Measurements from ENCODE around the gene EFCAB12. TPM values are rescaled to one million over a fixed set of nuclear protein-coding genes. Genes with fewer than 3 reads are reported as not detected.

Gene EFCAB12
- total and polyA plus RNA-seq, 2 donors (not counting 3 experiments of a cell fraction or from before 2014, with no cell fraction given) = 0.15 to 0.49 TPM

DNA sequence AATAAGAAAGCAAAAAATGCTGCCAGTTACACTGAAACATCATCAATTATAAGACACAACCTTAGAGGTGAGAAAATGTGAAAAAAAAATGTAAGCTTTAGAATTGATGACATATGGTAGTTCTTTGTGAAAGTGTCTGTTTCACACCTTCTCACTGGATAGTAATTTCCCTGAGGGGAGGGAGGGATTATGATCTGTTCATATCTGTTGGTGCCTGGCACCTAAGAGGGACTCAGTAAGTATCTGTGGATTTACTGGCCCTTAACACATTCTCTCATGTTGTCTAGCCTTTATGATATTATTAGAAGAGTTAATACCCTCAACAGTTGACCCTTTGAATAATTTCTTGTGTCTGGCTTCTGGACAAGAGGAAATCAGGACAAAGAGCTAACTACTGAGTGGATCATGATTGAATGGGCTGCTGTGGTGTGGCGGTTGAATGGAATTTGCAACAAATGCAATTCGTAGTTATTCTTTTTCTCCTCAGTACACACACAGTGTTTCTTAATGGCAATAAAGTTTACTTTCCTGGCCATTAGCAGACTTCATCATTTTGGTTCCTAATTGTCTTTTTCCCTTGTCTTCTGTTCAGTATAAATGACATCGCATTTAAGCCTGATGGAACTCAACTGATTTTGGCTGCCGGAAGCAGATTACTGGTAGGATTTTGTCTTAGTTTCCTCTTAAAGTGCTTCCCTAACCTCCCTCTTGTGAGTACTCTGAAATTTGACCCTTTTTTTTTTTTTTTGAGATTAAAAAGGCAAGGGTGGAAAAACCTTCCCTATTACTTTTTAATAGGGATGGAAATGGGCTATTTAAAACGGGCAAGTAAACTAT lies 21.1 kb upstream of the EFCAB12 start:
- Histone ChIP-seq H3K9me3 (replicated peaks; ENCODE audit: control insufficient read depth, insufficient read depth, low read length) (no peaks in the 10 kb centered on the region), H3K4me1 (ENCODE audit: control insufficient read depth, extremely low read depth, insufficient read depth, low read length) (peaks cover 21% of the 10 kb centered on the region), H3K4me3 (replicated peaks in 1 of 3; ENCODE audit: insufficient read depth in 1 of 3, low read depth in 1 of 3, low read length in 3 of 3) (no peak overlapping the region), H3K9ac (replicated peaks; ENCODE audit: extremely low read depth, insufficient read depth, low read length) (no peak overlapping the region), H3K9me1 (replicated peaks; ENCODE audit: control insufficient read depth, extremely low read depth, insufficient read depth, low read length) (no peaks in the 10 kb centered on the region), H3K27me3 (ENCODE audit: control insufficient read depth in 2 of 2, insufficient read depth in 2 of 2, low read length in 2 of 2) (no peaks in the 10 kb centered on the region), H3K79me2 (ENCODE audit: control insufficient read depth, insufficient read depth, low read length) (peaks cover 2% of the 10 kb centered on the region), H2AFZ (ENCODE audit: low read depth, low read length) (peak overlapping the region; percentile 34), H4K20me1 (replicated peaks; ENCODE audit: control insufficient read depth, extremely low read depth, insufficient read depth, low read length) (no peaks in the 10 kb centered on the region), H3K27ac (ENCODE audit: insufficient read depth, low read depth, low read length) (peak overlapping the region; percentile 50), H3K36me3 (ENCODE audit: control insufficient read depth in 2 of 2, extremely low read depth in 1 of 2, insufficient read depth in 2 of 2, low read length in 2 of 2) (peaks cover 3 to 12% of the 10 kb centered on the region in 2 experiments), H3K4me2 (ENCODE audit: insufficient read depth, low read length) (peak overlapping the region; percentile 72)
- TF ChIP-seq, protein P1, sequence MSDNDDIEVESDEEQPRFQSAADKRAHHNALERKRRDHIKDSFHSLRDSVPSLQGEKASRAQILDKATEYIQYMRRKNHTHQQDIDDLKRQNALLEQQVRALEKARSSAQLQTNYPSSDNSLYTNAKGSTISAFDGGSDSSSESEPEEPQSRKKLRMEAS (IDR thresholded peaks at IDR 0.05; ENCODE audit: insufficient read depth, insufficient read length) = no peak
- TF ChIP-seq POLR2AphosphoS5 (IDR thresholded peaks at IDR 0.05; ENCODE audit: insufficient read depth, low read depth, low read length) = no peak
- TF ChIP-seq FOS (IDR thresholded peaks at IDR 0.05; ENCODE audit: borderline replicate concordance, insufficient read depth, low read length) = no peak
- TF ChIP-seq GATA2 (IDR thresholded peaks at IDR 0.05; ENCODE audit: insufficient read depth, insufficient read length, low read depth, low read length) = no peak
- TF ChIP-seq, protein P2, sequence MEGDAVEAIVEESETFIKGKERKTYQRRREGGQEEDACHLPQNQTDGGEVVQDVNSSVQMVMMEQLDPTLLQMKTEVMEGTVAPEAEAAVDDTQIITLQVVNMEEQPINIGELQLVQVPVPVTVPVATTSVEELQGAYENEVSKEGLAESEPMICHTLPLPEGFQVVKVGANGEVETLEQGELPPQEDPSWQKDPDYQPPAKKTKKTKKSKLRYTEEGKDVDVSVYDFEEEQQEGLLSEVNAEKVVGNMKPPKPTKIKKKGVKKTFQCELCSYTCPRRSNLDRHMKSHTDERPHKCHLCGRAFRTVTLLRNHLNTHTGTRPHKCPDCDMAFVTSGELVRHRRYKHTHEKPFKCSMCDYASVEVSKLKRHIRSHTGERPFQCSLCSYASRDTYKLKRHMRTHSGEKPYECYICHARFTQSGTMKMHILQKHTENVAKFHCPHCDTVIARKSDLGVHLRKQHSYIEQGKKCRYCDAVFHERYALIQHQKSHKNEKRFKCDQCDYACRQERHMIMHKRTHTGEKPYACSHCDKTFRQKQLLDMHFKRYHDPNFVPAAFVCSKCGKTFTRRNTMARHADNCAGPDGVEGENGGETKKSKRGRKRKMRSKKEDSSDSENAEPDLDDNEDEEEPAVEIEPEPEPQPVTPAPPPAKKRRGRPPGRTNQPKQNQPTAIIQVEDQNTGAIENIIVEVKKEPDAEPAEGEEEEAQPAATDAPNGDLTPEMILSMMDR (IDR thresholded peaks at IDR 0.05; ENCODE audit: extremely low read depth in 1 of 2, insufficient read depth in 1 of 2, low read depth in 1 of 2, low read length in 2 of 2) = no peak
- TF ChIP-seq MYC (IDR thresholded peaks at IDR 0.05; ENCODE audit: low read depth, low read length) = no peak
- no peak for TF ChIP-seq POLR2A (IDR thresholded peaks at IDR 0.05; ENCODE audit: low read depth, low read length)
- no peak for TF ChIP-seq EZH2 (IDR thresholded peaks at IDR 0.05; ENCODE audit: borderline replicate concordance, low read depth, low read length, severe bottlenecking)
- TF ChIP-seq JUN (IDR thresholded peaks at IDR 0.05; ENCODE audit: borderline replicate concordance, insufficient read depth, insufficient read length, low read depth) = no peak
- peak; percentile 76 for FAIRE-seq
- intact Hi-C loops (cut with micrococcal nuclease) (loop anchor here (1.0 kb wide), 1 partner anchor 7 kb away; no protein-coding TSS in a partner anchor), dilution Hi-C loops (cut with MboI; ENCODE audit: extremely low pct_ligation_motif_present, low sequenced_read_pairs) (no loop called here)
- BruUV-seq (replicated peaks) = no TSS peak
- ChIA-PET POLR2A (no interaction called here), CTCF (interaction anchor here (0.8 to 1.9 kb wide), 5 partner anchors 8 to 96 kb away, joined by 3 to 6 read pairs (median 4); partner anchors contain the start of gene EFCAB12)
- DNase-seq (ENCODE audit: low read depth, low spot score) = peak; percentile 75

Measured in endothelial cell of umbilical vein (primary cell).